SK-N-SH treated with all-trans-retinoic acid at 6 μM for 48 hours (cell line): ENCODE results near the gene LSMEM2.

ENCODE experiments used
- ATAC-seq: fragments of 200-7000 bp; cut with Tn5 transposase; 3 replicates; pipeline ENCODE4 v1.9.1; 2020; ENCODE audit warnings: mild to moderate bottlenecking, moderate library complexity
- ARNTL ChIP-seq: fragments of 450-650 bp; formaldehyde crosslinking; IDR thresholded peaks from 2 replicates; pipeline ENCODE4 v1.5.0; 2020; ENCODE audit warnings: low read depth, mild to moderate bottlenecking, moderate library complexity, borderline replicate concordance
- BACH2 ChIP-seq: fragments of 250-450 bp; sonication (Bioruptor Pico); IDR thresholded peaks from 2 replicates; pipeline ENCODE4 v1.9.0; 2021; ENCODE audit warnings: mild to moderate bottlenecking, borderline replicate concordance
- CREB5 ChIP-seq: fragments of 250-450 bp; sonication (Bioruptor Pico); IDR thresholded peaks from 2 replicates; pipeline ENCODE4 v1.5.1; 2020; ENCODE audit warnings: low read depth, mild to moderate bottlenecking, moderate library complexity
- CSRNP3 ChIP-seq: fragments of 250-450 bp; sonication (Bioruptor Pico); IDR thresholded peaks from 2 replicates; pipeline ENCODE4 v1.5.1; 2021; ENCODE audit warnings: mild to moderate bottlenecking, moderate library complexity
- ESRRG ChIP-seq: fragments of 250-450 bp; sonication (Bioruptor Pico); IDR thresholded peaks from 2 replicates; pipeline ENCODE4 v1.6.1; 2021; ENCODE audit warnings: mild to moderate bottlenecking
- GLIS3 ChIP-seq: fragments of 250-450 bp; sonication (Bioruptor Pico); IDR thresholded peaks from 2 replicates; pipeline ENCODE4 v1.5.0; 2020; ENCODE audit warnings: mild to moderate bottlenecking, moderate library complexity
- ISL1 ChIP-seq: fragments of 250-450 bp; sonication (Bioruptor Pico); IDR thresholded peaks from 2 replicates; pipeline ENCODE4 v2.1.2; 2022; ENCODE audit warnings: mild to moderate bottlenecking, moderate library complexity
- OSR1 ChIP-seq: fragments of 250-450 bp; sonication (Bioruptor Pico); IDR thresholded peaks from 2 replicates; pipeline ENCODE4 v1.8.0; 2022; ENCODE audit warnings: moderate library complexity, mild to moderate bottlenecking, inconsistent platforms
- PATZ1 ChIP-seq: fragments of 250-450 bp; sonication (Bioruptor Pico); IDR thresholded peaks from 2 replicates; pipeline ENCODE4 v1.8.0; 2020; ENCODE audit warnings: mild to moderate bottlenecking, moderate library complexity, borderline replicate concordance
- POU6F1 ChIP-seq: fragments of 250-450 bp; sonication (Bioruptor Pico); IDR thresholded peaks from 2 replicates; pipeline ENCODE4 v1.8.0; 2021; ENCODE audit warnings: low read depth, mild to moderate bottlenecking, moderate library complexity, borderline replicate concordance
- PPARA ChIP-seq: fragments of 250-450 bp; sonication (Bioruptor Pico); IDR thresholded peaks from 2 replicates; pipeline ENCODE4 v1.5.0; 2020; ENCODE audit warnings: mild to moderate bottlenecking, borderline replicate concordance
- RARB ChIP-seq: fragments of 250-450 bp; sonication (Bioruptor Pico); IDR thresholded peaks from 2 replicates; pipeline ENCODE4 v1.8.0; 2021; ENCODE audit warnings: mild to moderate bottlenecking, moderate library complexity
- SNAI2 ChIP-seq: fragments of 250-450 bp; sonication (Bioruptor Pico); IDR thresholded peaks from 2 replicates; pipeline ENCODE4 v1.5.0; 2020; ENCODE audit warnings: mild to moderate bottlenecking, moderate library complexity
- TCF4 ChIP-seq: fragments of 250-450 bp; sonication (Bioruptor Pico); IDR thresholded peaks from 2 replicates; pipeline ENCODE4 v1.8.0; 2021; ENCODE audit warnings: mild to moderate bottlenecking, moderate library complexity, borderline replicate concordance
- TOX ChIP-seq: fragments of 250-450 bp; sonication (Bioruptor Pico); IDR thresholded peaks from 2 replicates; pipeline ENCODE4 v1.8.0; 2021; ENCODE audit warnings: mild to moderate bottlenecking, moderate library complexity, borderline replicate concordance
- TSHZ2 ChIP-seq: fragments of 250-450 bp; sonication (Bioruptor Pico); IDR thresholded peaks from 2 replicates; pipeline ENCODE4 v1.5.0; 2020; ENCODE audit warnings: mild to moderate bottlenecking, moderate library complexity
- ZFP3 ChIP-seq: fragments of 250-450 bp; sonication (Bioruptor Pico); IDR thresholded peaks from 2 replicates; pipeline ENCODE4 v1.5.0; 2020; ENCODE audit warnings: mild to moderate bottlenecking, moderate library complexity
- ZFP30 ChIP-seq: fragments of 450-650 bp; formaldehyde crosslinking; IDR thresholded peaks from 2 replicates; pipeline ENCODE4 v1.5.0; 2022; ENCODE audit warnings: mild to moderate bottlenecking, moderate library complexity
- ZNF565 ChIP-seq: fragments of 450-650 bp; formaldehyde crosslinking; conservative IDR thresholded peaks from 2 replicates; pipeline ENCODE4 v1.5.0; 2020; ENCODE audit warnings: low read depth, mild to moderate bottlenecking, moderate library complexity
- ZNF70 ChIP-seq: fragments of 450-650 bp; formaldehyde crosslinking; IDR thresholded peaks from 2 replicates; pipeline ENCODE4 v1.5.0; 2020; ENCODE audit warnings: mild to moderate bottlenecking, moderate library complexity
- ZNF8 ChIP-seq: fragments of 450-650 bp; formaldehyde crosslinking; IDR thresholded peaks from 2 replicates; pipeline ENCODE4 v1.5.0; 2020; ENCODE audit warnings: mild to moderate bottlenecking, moderate library complexity

Gene LSMEM2

GRCh38 chr3:50327943-50328691 lies 49.2 kb downstream of the LSMEM2 start, which contains the start of gene TUSC2:
TSS of gene TUSC2 (minus strand) at chr3:50328223. CDS start at chr3:50328099, 124 bp downstream.
- ATAC-seq, result peak; percentile 93
- TF ChIP-seq TCF4, result 0 out of 2 replicates have a peak, but pooled peaks have one; percentile 38
- TF ChIP-seq GLIS3, result no peak
- TF ChIP-seq ISL1, result no peak

GRCh38 chr3:50330330-50330729 lies 51.4 kb downstream of the LSMEM2 start:
- no peak for TF ChIP-seq TOX (CRISPR knock-in tag)
- no peak for TF ChIP-seq ZFP3
- TF ChIP-seq SNAI2 (CRISPR knock-in tag), result no peak
- no peak for TF ChIP-seq OSR1 (CRISPR knock-in tag)
- TF ChIP-seq ZNF565 (CRISPR knock-in tag), result no peak
- no peak for TF ChIP-seq ARNTL (CRISPR knock-in tag)
- no peak for TF ChIP-seq ZNF8 (CRISPR knock-in tag)
- no peak for TF ChIP-seq POU6F1 (CRISPR knock-in tag)
- no peak for TF ChIP-seq PPARA
- no peak for TF ChIP-seq CREB5 (CRISPR knock-in tag)
- TF ChIP-seq ISL1, result no peak
- TF ChIP-seq GLIS3, result no peak
- no peak for TF ChIP-seq CSRNP3 (CRISPR knock-in tag)
- no peak for TF ChIP-seq TSHZ2 (CRISPR knock-in tag)
- TF ChIP-seq PATZ1 (CRISPR knock-in tag), result no peak
- TF ChIP-seq ZNF70, result no peak
- TF ChIP-seq, all 23 proteins: peak for 0
- ATAC-seq, result no peak

- no peak for ATAC-seq
- no peak for TF ChIP-seq RARB (CRISPR knock-in tag)
- TF ChIP-seq ZNF8 (CRISPR knock-in tag), result no peak
- no peak for TF ChIP-seq GLIS3
- no peak for TF ChIP-seq ISL1
- TF ChIP-seq PATZ1 (CRISPR knock-in tag), result no peak
- TF ChIP-seq TCF4, result no peak
- no peak for TF ChIP-seq ESRRG (CRISPR knock-in tag)
- no peak for TF ChIP-seq ZFP30
- TF ChIP-seq BACH2, result no peak
- no peak for TF ChIP-seq CSRNP3 (CRISPR knock-in tag)
Measured at GRCh38 chr3:50331364-50331907, 52.5 kb downstream of the LSMEM2 start.
